GM19438 (cell line): ENCODE data around the gene FLNB.

ENCODE experiments used
- ATAC-seq: cut with Tn5 transposase; IDR thresholded peaks from one replicate; pipeline ENCODE4 v1.9.1; 2021; ENCODE audit warnings: low read depth; ENCODE audit not compliant: unreplicated experiment

The FLNB gene

GRCh38 chr3:58009026-58009748 is 965 bp downstream of the FLNB start:
- no peak for ATAC-seq

- no peak for ATAC-seq
Observed at GRCh38 chr3:58009749-58010535, 1.7 kb downstream of the FLNB start.

- ATAC-seq, result no peak
Observed at GRCh38 chr3:58010562-58010961, 2.3 kb downstream of the FLNB start.

GRCh38 chr3:58011580-58011979 is 3.4 kb downstream of the FLNB start:
- ATAC-seq, result no peak

GRCh38 chr3:58012302-58012701 is 4.1 kb downstream of the FLNB start:
- ATAC-seq, result no peak

GRCh38 chr3:58013099-58013498 is 4.9 kb downstream of the FLNB start:
- ATAC-seq, result no peak

- ATAC-seq, result no peak
Observed at GRCh38 chr3:58013973-58014649, 5.9 kb downstream of the FLNB start.

GRCh38 chr3:58015520-58015915 is 7.3 kb downstream of the FLNB start:
- no peak for ATAC-seq

- no peak for ATAC-seq
Observed at GRCh38 chr3:58016710-58017109, 8.5 kb downstream of the FLNB start.

- ATAC-seq, result no peak
Observed at GRCh38 chr3:58018892-58019742, 10.9 kb downstream of the FLNB start.

- no peak for ATAC-seq
Observed at GRCh38 chr3:58020783-58021071, 12.5 kb downstream of the FLNB start.

GRCh38 chr3:58021072-58021959 is 13.1 kb downstream of the FLNB start:
- no peak for ATAC-seq

GRCh38 chr3:58021962-58022361 is 13.7 kb downstream of the FLNB start:
- no peak for ATAC-seq

GRCh38 chr3:58022490-58022889 is 14.3 kb downstream of the FLNB start:
- ATAC-seq, result no peak

GRCh38 chr3:58023531-58023930 is 15.3 kb downstream of the FLNB start:
- ATAC-seq, result no peak

GRCh38 chr3:58025406-58025805 is 17.2 kb downstream of the FLNB start:
- ATAC-seq, result no peak

- no peak for ATAC-seq
Observed at GRCh38 chr3:58025837-58026569, 17.8 kb downstream of the FLNB start.

GRCh38 chr3:58026598-58026997 is 18.4 kb downstream of the FLNB start:
- no peak for ATAC-seq

GRCh38 chr3:58027704-58028317 is 19.6 kb downstream of the FLNB start:
- no peak for ATAC-seq
